ENCODE measurements around the gene GRIK5. TPM values are rescaled to one million over a fixed set of nuclear protein-coding genes. Genes with fewer than 3 reads are reported as not detected.

The GRIK5 gene
- total and polyA plus RNA-seq, 2 of the 8 experiments (the other 6 are each of a cell fraction or from before 2014, with no cell fraction given): 17.8 to 42.9 TPM

DNA sequence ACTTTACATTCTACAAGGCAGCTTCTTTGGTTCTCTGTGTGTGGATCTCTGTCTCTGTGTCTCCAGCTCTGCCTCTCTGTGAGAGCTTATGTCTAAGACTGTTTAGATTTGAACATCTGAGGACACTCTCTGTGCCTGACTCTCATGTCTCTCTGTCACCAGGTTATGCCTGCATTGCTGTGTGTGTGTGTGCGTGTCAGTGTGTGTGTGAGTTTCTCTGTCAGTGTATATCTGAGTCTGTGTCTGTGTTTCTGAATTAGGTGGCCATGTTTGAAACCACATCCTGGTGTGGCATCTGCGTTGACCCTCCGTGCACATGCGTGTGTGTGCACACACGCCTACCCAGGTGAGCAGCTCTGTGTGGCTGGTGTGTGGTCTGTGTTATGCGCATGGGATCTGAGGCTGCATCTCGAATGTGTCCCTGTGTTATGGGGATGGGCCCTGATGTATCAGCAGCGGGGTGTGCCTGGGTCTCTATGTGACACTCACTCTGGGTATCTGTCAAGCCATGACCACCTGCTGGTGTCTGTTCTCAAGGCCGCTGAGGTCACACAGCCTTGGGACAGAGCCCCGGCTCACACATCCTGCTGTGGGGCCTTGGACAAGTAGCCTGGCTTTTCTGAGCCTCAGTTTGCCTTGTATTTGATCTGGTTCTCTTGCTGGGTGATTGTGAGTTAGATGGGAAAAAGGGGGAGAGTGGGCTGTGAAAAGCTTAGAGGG lies 82.7 kb downstream of the GRIK5 start (continued):
- no peak for TF ChIP-seq EP300 (IDR thresholded peaks at IDR 0.05; ENCODE audit: borderline replicate concordance in 1 of 2, low read depth in 2 of 2, low read length in 2 of 2)
- TF ChIP-seq KDM4A (IDR thresholded peaks at IDR 0.05; ENCODE audit: low read depth, low read length, severe bottlenecking): no peak
- TF ChIP-seq SP4 (IDR thresholded peaks at IDR 0.05; ENCODE audit: low read length): no peak
- TF ChIP-seq, protein P1, sequence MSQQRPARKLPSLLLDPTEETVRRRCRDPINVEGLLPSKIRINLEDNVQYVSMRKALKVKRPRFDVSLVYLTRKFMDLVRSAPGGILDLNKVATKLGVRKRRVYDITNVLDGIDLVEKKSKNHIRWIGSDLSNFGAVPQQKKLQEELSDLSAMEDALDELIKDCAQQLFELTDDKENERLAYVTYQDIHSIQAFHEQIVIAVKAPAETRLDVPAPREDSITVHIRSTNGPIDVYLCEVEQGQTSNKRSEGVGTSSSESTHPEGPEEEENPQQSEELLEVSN (IDR thresholded peaks at IDR 0.05): no peak
- TF ChIP-seq, protein P2, sequence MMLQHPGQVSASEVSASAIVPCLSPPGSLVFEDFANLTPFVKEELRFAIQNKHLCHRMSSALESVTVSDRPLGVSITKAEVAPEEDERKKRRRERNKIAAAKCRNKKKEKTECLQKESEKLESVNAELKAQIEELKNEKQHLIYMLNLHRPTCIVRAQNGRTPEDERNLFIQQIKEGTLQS (IDR thresholded peaks at IDR 0.05; ENCODE audit: insufficient read depth, low read depth, low read length): no peak
- no peak for TF ChIP-seq BACH1 (IDR thresholded peaks at IDR 0.05; ENCODE audit: low read length)
